HCT116 (cell line): ENCODE data around the gene HDAC7. TPM values are rescaled to one million over a fixed set of nuclear protein-coding genes. Genes with fewer than 3 reads are reported as not detected.

ENCODE experiments used
- ATAC-seq: fragments of 200-7000 bp; cut with Tn5 transposase; 2 replicates; pipeline ENCODE4 v1.9.1; 2020; ENCODE audit warnings: mild to moderate bottlenecking, moderate library complexity
- BruUV-seq: library from RNA; stranded (reverse); fragments of 400-500 nt; replicated peaks from 2 replicates; lab custom pipeline; 2021; lab: Mats Ljungman, UMichigan
- CTCF ChIA-PET: fragments of 300-600 bp; sonication (Branson Sonifier 250); formaldehyde crosslinking; loops from one replicate; lab custom pipeline; 2021; ENCODE audit warnings: antibody characterized with exemption; lab: Charles Lee
- POLR2A ChIA-PET: fragments of 300-600, 350-600 bp; sonication (Branson Sonifier 250); formaldehyde crosslinking; loops from one replicate; lab custom pipeline; 2021; ENCODE audit warnings: antibody characterized with exemption; lab: Charles Lee
- RAD21 ChIA-PET, 2 experiments: fragments of 300-600 bp; sonication (Branson Sonifier 250); formaldehyde crosslinking; loops; one replicate each; lab custom pipeline; 2023; ENCODE audit warnings: low total read pairs in 2 of 2; ENCODE audit not compliant: uncharacterized antibody in 2 of 2, unreplicated experiment in 2 of 2, low non-redundant PET in 1 of 2; lab: Charles Lee
- DNase-seq: peaks from one replicate; pipeline ENCODE4 v3.0.0-alpha.2; 2010; ENCODE audit warnings: low read depth, low spot score
- H2AFZ ChIP-seq: fragments of 200-600 bp; shearing (Covaris generic), sonication (generic); 2 replicates; pipeline ENCODE4 v1.6.1; 2017; ENCODE audit warnings: low read depth, mixed run types, mixed read lengths, antibody characterized with exemption, low read length; ENCODE audit not compliant: poor library complexity, severe bottlenecking
- H3K27ac ChIP-seq: 2 replicates; pipeline ENCODE4 v1.5.1; 2012; ENCODE audit warnings: low read depth, low read length
- H3K27me3 ChIP-seq: fragments of 200-600 bp; sonication (generic); 2 replicates; pipeline ENCODE4 v1.6.1; 2016; ENCODE audit warnings: mixed run types, low read length, mixed read lengths; ENCODE audit not compliant: insufficient read depth
- H3K36me3 ChIP-seq, 2 experiments: fragments of 200-500 bp in 1 of 2; fragments of 200-600 bp in 1 of 2; sonication (Bioruptor generic) in 1 of 2; sonication (generic) in 1 of 2; 2 replicates each; pipeline versions ENCODE4 v1.5.1 to v1.6.1; 2014 to 2016; ENCODE audit warnings: low read length in 2 of 2, inconsistent platforms in 1 of 2, mixed read lengths in 1 of 2, mixed run types in 1 of 2; ENCODE audit not compliant: insufficient read depth in 2 of 2, control insufficient read depth in 1 of 2
- H3K4me1 ChIP-seq, 2 experiments: fragments of 200-600 bp in 1 of 2; sonication (generic) in 1 of 2; 2 replicates each; pipeline versions ENCODE4 v1.5.1 to v1.6.1; 2012 to 2017; ENCODE audit warnings: low read length in 2 of 2, inconsistent platforms in 1 of 2, mild to moderate bottlenecking in 1 of 2, mixed read lengths in 1 of 2, mixed run types in 1 of 2, moderate library complexity in 1 of 2; ENCODE audit not compliant: insufficient read depth in 2 of 2, control insufficient read depth in 1 of 2
- H3K4me2 ChIP-seq: fragments of 200-600 bp; sonication (generic); 2 replicates; pipeline ENCODE4 v1.6.1; 2017; ENCODE audit warnings: mixed run types, low read length, mixed read lengths
- H3K4me3 ChIP-seq, 2 experiments: fragments of 200-600 bp in 1 of 2; sonication (generic) in 1 of 2; replicated peaks in 1 of 2; 2 replicates each; pipeline ENCODE4 v1.5.1; 2011 to 2016; ENCODE audit warnings: low read length in 2 of 2, control low read depth in 1 of 2, low read depth in 1 of 2, mild to moderate bottlenecking in 1 of 2, mixed read lengths in 1 of 2, mixed run types in 1 of 2
- H3K79me2 ChIP-seq: fragments of 200-600 bp; sonication (generic); 2 replicates; pipeline ENCODE4 v1.6.1; 2017; ENCODE audit warnings: mild to moderate bottlenecking, mixed run types, low read length, moderate library complexity, mixed read lengths; ENCODE audit not compliant: insufficient read depth
- H3K9ac ChIP-seq: fragments of 200-600 bp; sonication (generic); 2 replicates; pipeline ENCODE4 v1.6.1; 2016; ENCODE audit warnings: low read length, mixed read lengths
- H3K9me2 ChIP-seq: fragments of 200-600 bp; sonication (generic), shearing (Covaris generic); 2 replicates; pipeline ENCODE4 v1.6.1; 2017; ENCODE audit warnings: mixed run types, mild to moderate bottlenecking, moderate library complexity; ENCODE audit not compliant: insufficient read depth
- H3K9me3 ChIP-seq, 2 experiments: fragments of 200-500 bp in 1 of 2; fragments of 200-600 bp in 1 of 2; sonication (Bioruptor generic) in 1 of 2; sonication (generic) in 1 of 2; 2 replicates each; pipeline ENCODE4 v1.6.1; 2014 to 2017; ENCODE audit warnings: low read length in 2 of 2, mixed read lengths in 2 of 2, inconsistent platforms in 1 of 2, low read depth in 1 of 2, mild to moderate bottlenecking in 1 of 2, mixed run types in 1 of 2, moderate library complexity in 1 of 2; ENCODE audit not compliant: control insufficient read depth in 1 of 2, insufficient read depth in 1 of 2
- H4K20me1 ChIP-seq: fragments of 200-600 bp; sonication (generic), shearing (Covaris generic); 2 replicates; pipeline ENCODE4 v1.6.1; 2017; ENCODE audit warnings: mixed run types, mild to moderate bottlenecking, moderate library complexity; ENCODE audit not compliant: insufficient read depth
- ATF3 ChIP-seq: IDR thresholded peaks from 2 replicates; pipeline ENCODE4 v1.6.1; 2012
- CBX3 ChIP-seq: IDR thresholded peaks from 2 replicates; pipeline ENCODE4 v1.6.1; 2012; ENCODE audit warnings: low read depth
- CEBPB ChIP-seq: IDR thresholded peaks from 2 replicates; pipeline ENCODE4 v1.6.1; 2012; ENCODE audit warnings: low read depth
- ELF1 ChIP-seq: IDR thresholded peaks from 2 replicates; pipeline ENCODE4 v1.6.1; 2012; ENCODE audit warnings: low read depth, borderline replicate concordance
- FOSL1 ChIP-seq: IDR thresholded peaks from 2 replicates; pipeline ENCODE4 v1.6.1; 2012; ENCODE audit warnings: low read depth
- JUND ChIP-seq: IDR thresholded peaks from 2 replicates; pipeline ENCODE4 v1.6.1; 2012
- MAX ChIP-seq: IDR thresholded peaks from 2 replicates; pipeline ENCODE4 v1.6.1; 2012
- POLR2A ChIP-seq: IDR thresholded peaks from 2 replicates; pipeline ENCODE4 v1.7.0; 2011; ENCODE audit warnings: borderline replicate concordance; ENCODE audit not compliant: insufficient read depth, insufficient read length; ENCODE audit errors: extremely low read depth
- POLR2AphosphoS5 ChIP-seq: IDR thresholded peaks from 2 replicates; pipeline ENCODE4 v1.6.1; 2011; ENCODE audit warnings: mild to moderate bottlenecking, low read depth, low read length, moderate library complexity
- SIN3A ChIP-seq: IDR thresholded peaks from 2 replicates; pipeline ENCODE4 v1.6.1; 2012; ENCODE audit warnings: low read depth
- SRF ChIP-seq: IDR thresholded peaks from 2 replicates; pipeline ENCODE4 v1.6.1; 2012; ENCODE audit warnings: low read depth
- YY1 ChIP-seq: IDR thresholded peaks from 2 replicates; pipeline ENCODE4 v1.6.1; 2011; ENCODE audit warnings: low read length, low read depth, moderate library complexity, mild to moderate bottlenecking; ENCODE audit not compliant: insufficient replicate concordance; ENCODE audit errors: extremely low read depth
- ZFX ChIP-seq: fragments of 450-650 bp; IDR thresholded peaks from 2 replicates; pipeline ENCODE4 v1.6.1; 2017
- ZNF274 ChIP-seq: fragments of 200-500 bp; sonication (Bioruptor generic); IDR thresholded peaks from 2 replicates; pipeline ENCODE4 v1.6.1; 2014; ENCODE audit warnings: mild to moderate bottlenecking, low read depth, low read length, inconsistent platforms
- intact Hi-C: fragments of 100-400 bp; cut with micrococcal nuclease; formaldehyde crosslinking; loops from 2 replicates; pipeline ENCODE4 v1.10.0; 2022
- total RNA-seq: library from RNA; stranded (reverse); gene quantifications from one replicate; pipeline ENCODE4 v1.2.1, GENCODE V29; 2021; ENCODE audit not compliant: unreplicated experiment
- TF ChIP-seq, protein P1 (sequence below): IDR thresholded peaks from 2 replicates; pipeline ENCODE4 v1.6.1; 2012; ENCODE audit warnings: low read depth

HDAC7 gene
- total RNA-seq, 1 experiment from 2014 or later: 38.1 TPM

DNA sequence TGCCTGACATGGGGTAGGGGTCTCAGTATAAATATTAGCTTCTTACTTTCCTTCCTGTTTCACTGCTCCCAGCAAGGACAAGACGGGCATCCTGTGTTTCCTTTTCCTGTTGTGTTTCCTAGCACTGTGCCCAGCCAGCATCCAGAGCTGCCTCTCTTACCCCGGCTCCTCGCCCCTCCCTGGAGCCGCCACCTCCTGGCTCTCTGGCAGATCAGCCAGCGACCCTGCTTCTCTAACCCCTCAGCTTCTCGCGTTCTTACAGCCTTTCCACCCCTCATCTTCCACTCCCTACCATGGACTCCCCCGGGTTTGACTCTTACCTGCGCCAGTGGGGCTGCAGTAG is 17.8 kb downstream of the HDAC7 start (continued):
- TF ChIP-seq CBX3: no peak

DNA sequence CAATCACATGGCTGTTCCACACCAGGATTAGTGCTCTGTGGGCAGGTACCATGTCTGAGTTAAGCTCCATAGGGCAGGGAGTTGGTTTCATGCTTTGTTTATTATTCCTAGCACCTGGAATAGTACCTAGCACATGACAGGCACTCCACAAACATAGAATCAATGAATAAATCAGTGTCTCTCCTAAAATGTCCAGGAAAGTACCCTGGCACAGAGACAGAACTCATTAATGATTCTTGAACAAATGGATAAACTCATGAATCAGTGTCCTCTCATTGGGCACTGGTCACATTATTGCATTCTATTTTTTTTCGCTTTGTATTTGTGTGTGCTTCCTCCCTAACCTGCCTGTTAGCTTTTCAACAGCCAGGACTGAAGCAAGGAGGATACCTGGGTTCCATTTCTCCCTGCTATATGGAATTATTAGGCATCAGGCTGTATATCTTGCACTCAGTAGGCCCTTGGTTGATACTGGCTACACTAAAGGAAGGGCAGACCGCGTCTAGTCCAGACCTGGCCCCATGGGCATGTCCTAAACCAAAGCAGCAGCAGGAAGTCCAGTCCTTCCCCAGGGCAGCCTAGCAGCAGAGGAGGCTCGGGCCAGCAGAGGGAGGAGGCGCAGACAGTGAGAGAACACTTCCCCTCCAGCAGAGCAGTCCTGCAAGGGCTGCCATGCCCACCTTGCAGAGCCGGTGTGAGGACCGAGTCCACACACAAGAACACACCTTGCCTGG is 18.4 kb downstream of the HDAC7 start:
- ChIA-PET RAD21 (interaction anchor here in 1 of 2 experiments (0.6 kb wide), 1 partner anchor 19 kb away, joined by 6 read pairs; no protein-coding TSS in a partner anchor), POLR2A (interaction anchor here (1.2 kb wide), 1 partner anchor 28 kb away, joined by 3 read pairs; no protein-coding TSS in a partner anchor), CTCF (interaction anchor here (1.2 to 7.7 kb wide), 2 partner anchors 35 to 37 kb away, joined by 3 to 85 read pairs; no protein-coding TSS in a partner anchor)
- DNase-seq: no peak
- no peak for ATAC-seq
- no peaks in the 10 kb centered on the region for H3K27me3 ChIP-seq
- H2AFZ ChIP-seq: no peak overlapping the region
- no peak overlapping the region for H3K27ac ChIP-seq
- TF ChIP-seq, protein P1, sequence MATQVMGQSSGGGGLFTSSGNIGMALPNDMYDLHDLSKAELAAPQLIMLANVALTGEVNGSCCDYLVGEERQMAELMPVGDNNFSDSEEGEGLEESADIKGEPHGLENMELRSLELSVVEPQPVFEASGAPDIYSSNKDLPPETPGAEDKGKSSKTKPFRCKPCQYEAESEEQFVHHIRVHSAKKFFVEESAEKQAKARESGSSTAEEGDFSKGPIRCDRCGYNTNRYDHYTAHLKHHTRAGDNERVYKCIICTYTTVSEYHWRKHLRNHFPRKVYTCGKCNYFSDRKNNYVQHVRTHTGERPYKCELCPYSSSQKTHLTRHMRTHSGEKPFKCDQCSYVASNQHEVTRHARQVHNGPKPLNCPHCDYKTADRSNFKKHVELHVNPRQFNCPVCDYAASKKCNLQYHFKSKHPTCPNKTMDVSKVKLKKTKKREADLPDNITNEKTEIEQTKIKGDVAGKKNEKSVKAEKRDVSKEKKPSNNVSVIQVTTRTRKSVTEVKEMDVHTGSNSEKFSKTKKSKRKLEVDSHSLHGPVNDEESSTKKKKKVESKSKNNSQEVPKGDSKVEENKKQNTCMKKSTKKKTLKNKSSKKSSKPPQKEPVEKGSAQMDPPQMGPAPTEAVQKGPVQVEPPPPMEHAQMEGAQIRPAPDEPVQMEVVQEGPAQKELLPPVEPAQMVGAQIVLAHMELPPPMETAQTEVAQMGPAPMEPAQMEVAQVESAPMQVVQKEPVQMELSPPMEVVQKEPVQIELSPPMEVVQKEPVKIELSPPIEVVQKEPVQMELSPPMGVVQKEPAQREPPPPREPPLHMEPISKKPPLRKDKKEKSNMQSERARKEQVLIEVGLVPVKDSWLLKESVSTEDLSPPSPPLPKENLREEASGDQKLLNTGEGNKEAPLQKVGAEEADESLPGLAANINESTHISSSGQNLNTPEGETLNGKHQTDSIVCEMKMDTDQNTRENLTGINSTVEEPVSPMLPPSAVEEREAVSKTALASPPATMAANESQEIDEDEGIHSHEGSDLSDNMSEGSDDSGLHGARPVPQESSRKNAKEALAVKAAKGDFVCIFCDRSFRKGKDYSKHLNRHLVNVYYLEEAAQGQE: no peak
- TF ChIP-seq POLR2AphosphoS5 (no peak), FOSL1 (no peak), ELF1 (no peak), MAX (no peak), POLR2A (no peak), JUND (no peak), YY1 (no peak), ATF3 (no peak), SRF (no peak), SIN3A (no peak), CEBPB (no peak), ZNF274 (no peak), ZFX (no peak)
- H4K20me1 ChIP-seq: no peaks in the 10 kb centered on the region
- no peak overlapping the region for H3K9ac ChIP-seq
- BruUV-seq: no TSS peak
- peaks cover 13% of the 10 kb centered on the region; the same call in 1 of the 2 replicates for H3K79me2 ChIP-seq
- H3K36me3 ChIP-seq: no peaks in the 10 kb centered on the region; a peak in 1 of 4 replicates
- no peak overlapping the region for H3K4me2 ChIP-seq
- intact Hi-C loops: no loop called here
- H3K9me3 ChIP-seq: no peaks in the 10 kb centered on the region
- no peak overlapping the region for H3K4me3 ChIP-seq
- H3K9me2 ChIP-seq: no peaks in the 10 kb centered on the region
- H3K4me1 ChIP-seq: no peaks in the 10 kb centered on the region
